Activated naive CD8-positive, alpha-beta T cell treated with anti-CD3 and anti-CD28 coated beads for 36 hours (primary cell): Measurements from ENCODE around the gene SND1. TPM values are rescaled to one million over a fixed set of nuclear protein-coding genes. Genes with fewer than 3 reads are reported as not detected.

Experiments used
- DNase-seq: peaks from one replicate; pipeline ENCODE4 v3.0.0; 2021
- H3K27ac Mint-ChIP-seq: one replicate; pipeline ENCODE4 v1.8.0; 2022; ENCODE audit warnings: mild to moderate bottlenecking, moderate library complexity, mixed read lengths
- H3K27me3 Mint-ChIP-seq: one replicate; pipeline ENCODE4 v1.8.0; 2022; ENCODE audit warnings: mild to moderate bottlenecking, mixed read lengths
- H3K36me3 Mint-ChIP-seq: one replicate; pipeline ENCODE4 v1.8.0; 2021; ENCODE audit warnings: mild to moderate bottlenecking, mixed read lengths
- H3K4me1 Mint-ChIP-seq: one replicate; pipeline ENCODE4 v1.8.0; 2021; ENCODE audit warnings: mixed read lengths
- H3K4me3 Mint-ChIP-seq: one replicate; pipeline ENCODE4 v1.8.0; 2022; ENCODE audit warnings: mild to moderate bottlenecking, moderate library complexity, mixed read lengths
- H3K9me3 Mint-ChIP-seq: one replicate; pipeline ENCODE4 v1.8.0; 2022; ENCODE audit warnings: mixed read lengths
- total RNA-seq, 2 experiments: library from RNA; stranded (reverse); gene quantifications; one replicate each; pipeline ENCODE4 v1.2.3, GENCODE V29; 2021

The SND1 gene
- total RNA-seq, 2 experiments from 2014 or later: 192 to 201 TPM

GRCh38 chr7:127932076-127932475 is 280.1 kb downstream of the SND1 start:
- Mint-ChIP-seq H3K4me3 (no peak overlapping the region), H3K27me3 (no peaks in the 10 kb centered on the region), H3K9me3 (no peaks in the 10 kb centered on the region), H3K4me1 (peaks cover 6% of the 10 kb centered on the region), H3K27ac (no peak overlapping the region), H3K36me3 (peaks cover 40% of the 10 kb centered on the region)
- no peak for DNase-seq

- no peak overlapping the region for H3K4me3 Mint-ChIP-seq
- peaks cover 6% of the 10 kb centered on the region for H3K4me1 Mint-ChIP-seq
- H3K36me3 Mint-ChIP-seq: peaks cover 40% of the 10 kb centered on the region
- DNase-seq: no peak
- H3K27ac Mint-ChIP-seq: no peak overlapping the region
- no peaks in the 10 kb centered on the region for H3K27me3 Mint-ChIP-seq
- H3K9me3 Mint-ChIP-seq: no peaks in the 10 kb centered on the region
These were observed 280.5 kb downstream of the SND1 start for GRCh38 chr7:127932496-127932895.

GRCh38 chr7:127933146-127933545 is 281.2 kb downstream of the SND1 start:
- H3K36me3 Mint-ChIP-seq: peaks cover 38% of the 10 kb centered on the region
- no peak overlapping the region for H3K4me3 Mint-ChIP-seq
- H3K27me3 Mint-ChIP-seq: no peaks in the 10 kb centered on the region
- no peak for DNase-seq
- no peak overlapping the region for H3K27ac Mint-ChIP-seq
- H3K9me3 Mint-ChIP-seq: no peaks in the 10 kb centered on the region
- H3K4me1 Mint-ChIP-seq: peaks cover 4% of the 10 kb centered on the region

GRCh38 chr7:127934711-127935110 is 282.7 kb downstream of the SND1 start:
- Mint-ChIP-seq H3K27ac (no peak overlapping the region), H3K9me3 (no peaks in the 10 kb centered on the region), H3K4me1 (peaks cover 3% of the 10 kb centered on the region), H3K36me3 (peaks cover 34% of the 10 kb centered on the region), H3K4me3 (no peak overlapping the region), H3K27me3 (no peaks in the 10 kb centered on the region)
- no peak for DNase-seq

- Mint-ChIP-seq H3K4me3 (no peak overlapping the region), H3K9me3 (no peaks in the 10 kb centered on the region), H3K36me3 (peaks cover 23% of the 10 kb centered on the region), H3K27me3 (no peaks in the 10 kb centered on the region), H3K4me1 (peaks cover 3% of the 10 kb centered on the region), H3K27ac (no peak overlapping the region)
- no peak for DNase-seq
These were observed 283.9 kb downstream of the SND1 start for GRCh38 chr7:127935847-127936376.

GRCh38 chr7:127937066-127937680 is 285.2 kb downstream of the SND1 start:
- DNase-seq: no peak
- Mint-ChIP-seq H3K27ac (no peak overlapping the region), H3K9me3 (no peaks in the 10 kb centered on the region), H3K27me3 (no peaks in the 10 kb centered on the region), H3K4me3 (no peak overlapping the region), H3K4me1 (peaks cover 3% of the 10 kb centered on the region), H3K36me3 (peaks cover 20% of the 10 kb centered on the region)

GRCh38 chr7:127938588-127938987 is 286.6 kb downstream of the SND1 start:
- Mint-ChIP-seq H3K9me3 (no peaks in the 10 kb centered on the region), H3K4me1 (peaks cover 3% of the 10 kb centered on the region)

GRCh38 chr7:127940381-127941160 is 288.6 kb downstream of the SND1 start:
- Mint-ChIP-seq H3K27ac (no peak overlapping the region), H3K36me3 (peaks cover 25% of the 10 kb centered on the region), H3K4me1 (peaks cover 7% of the 10 kb centered on the region), H3K4me3 (no peak overlapping the region), H3K9me3 (no peaks in the 10 kb centered on the region), H3K27me3 (no peaks in the 10 kb centered on the region)
- no peak for DNase-seq

More at GRCh38 chr7:127938588-127938987, 286.6 kb downstream of the SND1 start:
- Mint-ChIP-seq H3K4me3 (no peak overlapping the region), H3K27me3 (no peaks in the 10 kb centered on the region), H3K36me3 (peaks cover 21% of the 10 kb centered on the region), H3K27ac (no peak overlapping the region)
- no peak for DNase-seq

GRCh38 chr7:127941476-127942210 is 289.6 kb downstream of the SND1 start:
- H3K9me3 Mint-ChIP-seq: no peaks in the 10 kb centered on the region
- H3K4me3 Mint-ChIP-seq: no peak overlapping the region
- H3K36me3 Mint-ChIP-seq: peaks cover 26% of the 10 kb centered on the region
- H3K4me1 Mint-ChIP-seq: peaks cover 7% of the 10 kb centered on the region
- no peaks in the 10 kb centered on the region for H3K27me3 Mint-ChIP-seq
- H3K27ac Mint-ChIP-seq: no peak overlapping the region
- no peak for DNase-seq

- Mint-ChIP-seq H3K4me1 (peaks cover 7% of the 10 kb centered on the region), H3K4me3 (no peak overlapping the region), H3K9me3 (no peaks in the 10 kb centered on the region), H3K27me3 (no peaks in the 10 kb centered on the region), H3K36me3 (peaks cover 22% of the 10 kb centered on the region), H3K27ac (no peak overlapping the region)
- DNase-seq: no peak
These were observed 291.8 kb downstream of the SND1 start for GRCh38 chr7:127943541-127944521.

- H3K27me3 Mint-ChIP-seq: no peaks in the 10 kb centered on the region
- H3K9me3 Mint-ChIP-seq: no peaks in the 10 kb centered on the region
- H3K27ac Mint-ChIP-seq: no peak overlapping the region
- peaks cover 22% of the 10 kb centered on the region for H3K36me3 Mint-ChIP-seq
- H3K4me1 Mint-ChIP-seq: peaks cover 7% of the 10 kb centered on the region
- H3K4me3 Mint-ChIP-seq: no peak overlapping the region
- no peak for DNase-seq
These were observed 294.1 kb downstream of the SND1 start for GRCh38 chr7:127946111-127946510.

- Mint-ChIP-seq H3K36me3 (peaks cover 18% of the 10 kb centered on the region), H3K4me1 (peaks cover 7% of the 10 kb centered on the region), H3K9me3 (no peaks in the 10 kb centered on the region), H3K27me3 (no peaks in the 10 kb centered on the region), H3K27ac (no peak overlapping the region), H3K4me3 (no peak overlapping the region)
- no peak for DNase-seq
These were observed 294.9 kb downstream of the SND1 start for GRCh38 chr7:127946847-127947246.

- Mint-ChIP-seq H3K27me3 (no peaks in the 10 kb centered on the region), H3K4me1 (peaks cover 7% of the 10 kb centered on the region), H3K4me3 (no peak overlapping the region), H3K36me3 (peaks cover 16% of the 10 kb centered on the region), H3K9me3 (no peaks in the 10 kb centered on the region), H3K27ac (no peak overlapping the region)
- DNase-seq: no peak
These were observed 296.3 kb downstream of the SND1 start for GRCh38 chr7:127948312-127948711.

- no peak for DNase-seq
- peaks cover 7% of the 10 kb centered on the region for H3K4me1 Mint-ChIP-seq
- peaks cover 16% of the 10 kb centered on the region for H3K36me3 Mint-ChIP-seq
- no peak overlapping the region for H3K4me3 Mint-ChIP-seq
- H3K9me3 Mint-ChIP-seq: no peaks in the 10 kb centered on the region
- H3K27me3 Mint-ChIP-seq: no peaks in the 10 kb centered on the region
- H3K27ac Mint-ChIP-seq: no peak overlapping the region
These were observed 296.9 kb downstream of the SND1 start for GRCh38 chr7:127948930-127949329.
